ENCODE results near the gene ARHGAP11B.
A peak's percentile ranks its signal among the peaks of the same experiment; 100 is the strongest.
"Not testable (repeated sequence)": the region's sequence is repeated elsewhere in the genome, so short reads cannot be mapped to it uniquely, and the experiment has no call there.

Gene ARHGAP11B
- long read RNA-seq, donor 1, result 0 reads
- long read RNA-seq, donor 2, partial matches to known transcripts, result 1 of 1 reads
- long read RNA-seq, donor 2, other reads (novel, unspliced or antisense), result 0 of 1 reads

DNA sequence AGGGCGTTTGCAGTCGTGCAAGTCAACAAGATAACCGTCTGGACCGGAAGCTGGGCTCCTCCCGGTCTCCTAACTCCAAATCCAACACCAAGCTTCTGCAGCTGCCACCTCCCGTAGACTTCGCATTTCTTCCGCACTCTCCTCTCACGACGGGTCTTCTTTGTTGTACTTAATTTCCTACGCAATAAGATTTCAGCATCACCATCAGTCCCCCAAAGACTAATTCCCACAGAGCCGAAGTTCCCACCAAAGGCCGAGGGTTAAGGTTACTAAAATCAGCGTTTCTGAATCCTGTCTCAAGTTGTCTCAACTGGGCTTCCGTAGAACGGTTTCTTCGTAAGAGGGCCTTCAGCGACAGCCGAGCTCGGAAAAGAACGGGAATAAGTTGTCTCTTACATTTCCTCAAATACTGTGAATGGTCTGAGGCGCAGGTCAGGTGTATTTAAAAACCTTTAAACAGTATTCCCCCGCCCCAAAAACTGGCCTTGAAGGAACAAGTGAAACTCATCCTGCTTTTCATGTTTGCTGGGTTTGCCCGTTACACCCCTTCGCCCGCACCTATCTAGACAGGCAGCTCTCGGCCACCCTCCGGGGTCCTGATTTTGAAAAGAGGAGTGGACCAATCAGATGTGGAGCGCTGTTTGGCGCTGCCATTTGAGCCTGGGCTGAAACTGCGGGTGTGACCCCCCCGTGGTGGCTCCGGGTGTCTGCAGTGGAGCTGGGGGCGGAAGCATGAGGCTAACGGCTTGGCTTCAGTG lies at the start of gene ARHGAP11B:
Gene ARHGAP11B, plus strand, starts transcription at position 693 of the 758 bp plus-strand sequence.
- intact Hi-C loops (cut with DNase I), result not testable (repeated sequence)
- peak; percentile 97 for DNase-seq (ENCODE audit: low spot score)

DNA sequence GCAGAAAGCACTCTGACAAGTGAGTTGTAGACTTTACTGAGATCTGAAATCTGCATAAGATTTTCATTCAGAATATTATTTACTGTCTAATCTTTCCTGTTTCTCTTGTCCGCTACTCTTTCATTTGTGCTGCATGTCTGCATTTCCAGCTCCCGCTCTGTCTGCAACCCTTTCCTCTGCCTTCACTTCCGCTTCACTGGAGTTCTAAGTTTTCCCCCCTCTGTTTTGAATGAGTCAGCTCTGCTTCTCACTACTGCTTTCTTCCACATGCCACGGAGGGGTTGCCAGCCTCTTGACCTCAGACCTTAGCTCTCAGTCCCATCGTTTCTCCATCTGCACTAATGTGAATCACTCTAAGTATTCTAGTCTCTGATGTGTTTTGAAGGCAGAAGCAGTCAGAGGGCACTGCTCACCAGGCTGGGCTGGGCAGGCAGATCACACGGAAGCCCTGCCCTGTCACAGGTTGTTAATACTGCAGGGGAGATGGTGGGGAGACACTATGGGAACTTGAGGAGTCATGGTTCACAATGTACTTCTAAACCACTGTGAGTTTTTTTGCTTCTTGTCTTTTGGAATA lies 46.4 kb upstream of the ARHGAP11B start:
- intact Hi-C loops (cut with DNase I); DNase-seq (ENCODE audit: low spot score): not testable (repeated sequence)

DNA sequence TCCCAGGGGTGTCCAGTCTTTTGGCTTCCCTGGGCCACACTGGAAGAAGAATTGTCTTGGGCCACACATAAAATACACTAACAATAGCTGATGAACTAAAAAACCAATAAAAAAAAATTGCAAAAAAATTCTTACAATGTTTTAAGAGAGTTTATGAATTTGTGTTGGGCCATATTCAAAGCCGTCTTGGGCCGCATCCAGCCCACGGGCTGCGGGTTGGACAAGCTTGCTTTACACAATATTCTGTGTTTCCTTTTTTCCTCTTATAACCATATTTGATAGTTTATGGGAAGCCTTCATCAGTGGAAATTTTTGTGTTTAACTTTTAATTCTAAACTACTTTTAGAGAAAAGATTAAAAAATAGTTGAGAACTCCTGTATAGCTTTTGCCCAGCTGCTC lies 45.2 kb upstream of the ARHGAP11B start:
- intact Hi-C loops (cut with DNase I); DNase-seq (ENCODE audit: low spot score): not testable (repeated sequence)

DNA sequence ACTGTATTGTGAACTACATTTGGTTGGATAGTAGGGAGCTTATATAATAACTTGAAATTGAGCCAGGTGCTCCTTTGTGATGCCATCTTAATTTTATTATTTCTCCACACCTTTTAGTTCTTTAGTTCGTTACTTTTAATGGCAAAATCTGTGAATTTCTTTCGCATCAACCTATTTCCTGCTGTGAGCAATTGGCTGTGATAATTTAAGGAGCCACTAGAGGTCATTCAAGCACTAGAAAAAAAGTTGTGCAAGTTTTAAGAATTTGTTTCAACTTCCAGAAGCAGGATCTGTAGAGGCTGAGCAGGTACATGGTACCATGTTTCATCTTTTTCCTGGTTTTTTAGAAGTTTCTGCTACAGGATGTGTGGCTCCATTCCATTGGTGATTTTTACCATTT lies 27.0 kb upstream of the ARHGAP11B start:
- intact Hi-C loops (cut with DNase I); DNase-seq (ENCODE audit: low spot score): not testable (repeated sequence)

DNA sequence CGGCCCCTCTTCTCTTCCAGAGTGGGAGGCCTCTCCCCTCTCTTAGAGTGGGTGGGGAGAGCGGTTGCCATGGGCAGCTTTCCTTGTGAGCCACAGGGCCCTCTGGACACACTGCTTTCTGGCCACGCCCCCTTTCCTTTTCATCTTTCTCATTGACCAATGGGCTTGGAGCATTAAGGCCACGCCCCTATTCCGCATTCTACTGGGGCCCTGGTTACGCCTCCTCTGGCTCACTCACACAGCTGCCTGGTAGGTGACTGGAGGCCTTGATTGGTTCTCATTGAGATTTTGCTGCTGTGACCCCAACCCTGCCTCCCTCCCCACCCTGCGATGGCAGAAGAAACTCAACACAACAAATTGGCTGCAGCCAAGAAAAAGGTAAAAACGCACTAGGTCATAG lies 22.1 kb upstream of the ARHGAP11B start, which contains the start of gene GOLGA8H:
Gene GOLGA8H, plus strand, starts transcription at position 233 of the 400 bp plus-strand sequence. Its CDS starts 98 bp downstream, at position 331.
- intact Hi-C loops (cut with DNase I); DNase-seq (ENCODE audit: low spot score): not testable (repeated sequence)

GRCh38 chr15:30612271-30612670 lies 13.7 kb upstream of the ARHGAP11B start:
- intact Hi-C loops (cut with DNase I); DNase-seq (ENCODE audit: low spot score): not testable (repeated sequence)

GRCh38 chr15:30621342-30621741 lies 4.6 kb upstream of the ARHGAP11B start:
- DNase-seq (ENCODE audit: low spot score); intact Hi-C loops (cut with DNase I): not testable (repeated sequence)

GRCh38 chr15:30626194-30626565 lies 252 bp downstream of the ARHGAP11B start:
- DNase-seq (ENCODE audit: low spot score); intact Hi-C loops (cut with DNase I): not testable (repeated sequence)

DNA sequence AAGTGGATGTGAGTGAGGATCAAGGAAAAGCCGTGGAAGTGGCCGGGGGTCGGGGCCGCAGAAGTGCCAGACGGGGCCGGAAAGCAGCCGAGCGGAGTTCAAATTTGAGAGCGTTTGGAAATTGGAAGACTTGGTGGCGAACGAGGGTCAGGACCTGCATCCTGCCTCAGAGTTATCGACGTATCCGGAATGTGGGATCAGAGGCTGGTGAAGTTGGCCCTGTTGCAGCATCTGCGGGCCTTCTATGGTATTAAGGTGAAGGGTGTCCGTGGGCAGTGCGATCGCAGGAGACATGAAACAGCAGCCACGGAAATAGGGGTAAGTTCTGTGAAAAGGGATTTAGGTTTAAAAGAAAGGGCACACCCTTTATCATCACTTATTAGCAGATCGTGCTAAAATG lies 704 bp downstream of the ARHGAP11B start:
- intact Hi-C loops (cut with DNase I), result not testable (repeated sequence)

DNA sequence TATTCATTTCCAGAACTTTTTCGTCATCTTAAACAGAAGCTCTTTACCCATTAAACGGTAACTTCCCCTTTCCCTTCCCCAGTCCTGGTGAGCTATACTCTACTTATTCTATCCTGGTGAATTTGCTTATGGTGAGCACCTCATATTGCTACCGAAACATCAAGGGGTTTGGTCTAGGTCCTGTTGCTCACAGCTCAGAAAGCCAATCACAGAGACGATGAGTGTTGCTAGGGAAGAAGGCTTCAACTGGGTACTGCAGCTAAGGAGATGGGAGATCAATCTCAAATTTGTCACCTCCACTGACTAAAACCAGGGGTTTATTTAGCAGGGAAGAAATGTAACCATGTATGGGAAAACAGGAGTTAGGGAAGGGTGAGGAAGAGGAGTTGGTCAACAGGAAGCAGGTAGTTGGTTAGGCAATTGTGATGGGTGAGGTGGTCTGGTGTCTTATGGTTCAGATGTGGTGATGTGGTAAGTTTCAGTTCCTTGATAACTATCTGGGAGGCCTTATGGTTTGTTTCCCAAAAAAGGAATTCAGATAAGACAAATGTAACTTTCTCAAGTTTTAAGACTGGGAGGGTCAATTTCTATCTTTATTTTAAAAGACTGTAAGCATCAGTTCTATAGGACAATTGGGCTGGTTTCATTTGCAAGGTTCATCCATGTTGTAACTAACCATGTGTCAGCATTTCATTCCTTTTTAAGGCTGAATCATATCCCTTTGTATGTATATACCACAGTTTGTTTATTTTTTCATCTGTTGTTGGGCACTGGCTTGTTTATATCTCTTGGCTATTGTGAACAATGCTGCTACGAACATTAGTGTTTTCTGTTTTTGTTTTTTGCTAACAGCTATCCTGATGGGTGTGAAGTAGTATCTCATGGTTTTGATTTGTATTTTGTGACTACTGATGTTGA lies 24.3 kb downstream of the ARHGAP11B start:
- no peak for DNase-seq (ENCODE audit: low spot score)
- intact Hi-C loops (cut with DNase I), result no loop called here

More for the DNA sequence above, 704 bp downstream of the ARHGAP11B start:
- not testable (repeated sequence) for DNase-seq (ENCODE audit: low spot score)

DNA sequence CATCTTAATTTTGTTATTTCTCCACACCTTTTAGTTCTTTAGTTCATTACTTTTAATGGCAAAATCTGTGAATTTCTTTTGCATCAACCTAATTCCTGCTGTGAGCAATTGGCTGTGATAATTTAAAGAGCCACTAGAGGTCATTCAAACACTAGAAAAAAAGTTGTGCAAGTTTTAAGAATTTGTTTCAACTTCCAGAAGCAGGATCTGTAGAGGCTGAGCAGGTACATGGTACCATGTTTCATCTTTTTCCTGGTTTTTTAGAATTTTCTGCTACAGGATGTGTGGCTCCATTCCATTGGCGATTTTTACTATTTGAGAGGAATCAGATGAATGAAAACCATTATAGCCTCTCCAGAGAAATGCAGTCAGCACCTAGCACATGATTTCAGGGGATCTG lies 35.2 kb downstream of the ARHGAP11B start:
- intact Hi-C loops (cut with DNase I), result not testable (repeated sequence)

DNA sequence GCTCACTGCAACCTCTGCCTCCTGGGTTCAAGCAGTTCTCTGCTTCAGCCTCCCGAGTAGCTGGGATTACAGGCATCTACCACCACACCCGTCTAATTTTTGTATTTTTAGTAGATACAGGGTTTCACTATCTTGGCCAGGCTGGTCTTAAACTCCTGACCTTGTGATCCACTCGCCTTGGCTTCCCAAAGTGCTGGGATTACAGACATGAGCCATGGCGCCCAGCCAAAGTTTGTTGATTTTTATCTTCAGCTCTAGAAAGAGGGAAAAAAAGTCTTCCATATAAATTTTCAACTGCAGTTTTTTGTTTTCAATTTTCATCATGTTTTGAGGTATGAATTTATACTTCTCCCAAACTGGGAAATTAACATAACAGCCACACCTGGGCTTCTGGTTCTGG lies 43.7 kb downstream of the ARHGAP11B start:
- DNase-seq (ENCODE audit: low spot score); intact Hi-C loops (cut with DNase I): not testable (repeated sequence)

More for the DNA sequence above, 35.2 kb downstream of the ARHGAP11B start:
- not testable (repeated sequence) for DNase-seq (ENCODE audit: low spot score)

DNA sequence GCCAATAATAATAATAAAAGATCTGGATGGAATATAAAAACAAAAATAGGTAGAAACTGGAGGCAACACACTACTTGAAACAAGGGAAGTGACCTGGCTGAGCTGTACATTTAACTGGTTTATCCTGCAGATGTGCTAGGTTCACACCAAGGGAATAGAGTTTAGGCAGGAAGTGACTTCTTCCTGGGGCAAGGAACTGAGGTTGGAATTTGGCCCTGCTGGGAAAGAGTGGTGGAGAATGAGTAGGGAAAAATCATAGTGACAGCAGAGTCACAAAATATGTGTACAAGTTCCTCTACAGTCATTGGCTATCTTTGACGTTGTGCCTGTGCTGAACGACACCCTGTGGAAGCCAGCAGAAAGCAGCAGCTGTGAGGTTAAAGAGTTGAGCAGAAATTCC lies 44.1 kb downstream of the ARHGAP11B start:
- no peak for DNase-seq (ENCODE audit: low spot score)
- intact Hi-C loops (cut with DNase I), result no loop called here

GRCh38 chr15:30671309-30671708 lies 45.4 kb downstream of the ARHGAP11B start:
- intact Hi-C loops (cut with DNase I), result no loop called here
- DNase-seq (ENCODE audit: low spot score), result no peak

- intact Hi-C loops (cut with DNase I), result no loop called here
- no peak for DNase-seq (ENCODE audit: low spot score)
Measured at GRCh38 chr15:30675126-30675525, 49.2 kb downstream of the ARHGAP11B start.

DNA sequence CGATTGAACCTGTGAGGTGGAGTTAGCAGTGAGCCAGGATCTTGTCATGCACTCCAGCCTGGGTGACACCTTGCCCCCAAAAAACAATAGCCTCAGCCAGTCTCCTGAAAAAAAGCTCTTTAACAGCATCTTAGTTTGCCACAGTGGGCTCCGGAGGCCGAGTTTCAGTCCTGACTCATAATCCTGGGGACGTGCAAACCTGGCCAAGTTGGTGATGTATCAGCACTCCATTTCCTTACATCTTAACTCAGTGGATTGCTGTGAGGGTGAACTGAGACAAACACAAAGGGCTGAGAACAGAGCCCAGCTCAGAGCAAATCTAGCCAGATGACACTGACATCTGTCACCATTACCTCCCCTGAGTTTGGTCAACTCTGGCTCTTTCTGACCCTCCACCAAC lies 50.0 kb downstream of the ARHGAP11B start:
- intact Hi-C loops (cut with DNase I); DNase-seq (ENCODE audit: low spot score): not testable (repeated sequence)

- intact Hi-C loops (cut with DNase I); DNase-seq (ENCODE audit: low spot score): not testable (repeated sequence)
Measured at GRCh38 chr15:30680997-30681396, 55.1 kb downstream of the ARHGAP11B start.

DNA sequence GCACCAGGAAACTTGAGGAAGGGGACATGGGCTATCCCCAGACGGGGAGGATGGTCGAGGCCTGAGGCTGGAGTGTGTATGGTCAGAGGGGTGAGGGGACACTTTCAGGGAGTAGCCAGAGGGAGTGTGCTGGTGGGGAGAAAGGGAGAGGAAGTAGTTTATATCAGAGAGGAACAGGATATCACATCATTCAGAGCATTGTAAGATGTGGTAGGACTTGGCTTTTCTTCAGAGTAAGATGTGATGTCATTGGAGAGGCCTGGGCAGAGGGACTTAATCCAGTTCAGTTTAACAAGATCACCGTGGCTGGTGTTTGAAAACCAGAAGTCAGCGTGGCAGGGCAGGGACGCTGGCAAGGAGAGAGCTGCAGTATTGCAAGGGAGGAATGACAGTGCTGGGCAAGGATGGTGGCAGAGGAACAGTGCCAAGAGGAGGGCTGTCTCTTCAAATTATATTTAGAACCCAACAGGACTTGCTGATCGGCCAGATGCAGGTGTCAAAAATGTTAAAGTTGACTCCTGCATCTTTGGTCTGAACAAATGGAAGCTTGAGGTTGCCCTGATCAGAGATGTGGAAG lies 59.9 kb downstream of the ARHGAP11B start:
- intact Hi-C loops (cut with DNase I), result not testable (repeated sequence)

DNA sequence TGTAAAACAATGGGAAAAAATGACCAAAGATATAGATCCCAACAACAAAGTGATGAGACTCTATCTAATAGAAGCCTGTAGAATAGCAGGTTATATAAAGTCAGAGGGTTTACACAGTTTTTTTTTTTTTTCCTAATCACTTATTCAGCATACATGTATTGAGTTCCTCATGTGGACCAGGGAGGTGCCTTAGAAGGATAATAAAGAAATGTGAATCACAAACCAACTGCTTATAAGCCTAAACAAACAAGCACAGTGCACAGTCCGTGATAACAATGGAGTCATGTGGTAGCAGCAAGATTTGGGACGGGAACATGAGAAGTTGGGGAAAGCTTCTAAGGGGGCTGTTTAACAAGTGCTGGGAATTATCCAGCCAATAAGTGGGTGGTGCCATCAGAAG lies 60.7 kb downstream of the ARHGAP11B start:
- DNase-seq (ENCODE audit: low spot score); intact Hi-C loops (cut with DNase I): not testable (repeated sequence)

More for the DNA sequence above, 59.9 kb downstream of the ARHGAP11B start:
- not testable (repeated sequence) for DNase-seq (ENCODE audit: low spot score)

Data from posterior vena cava (tissue), 2 donors.